SH-SY5Y (cell line): ENCODE results near the gene HERPUD1.

Experiments used
- GATA2 ChIP-seq: IDR thresholded peaks from 2 replicates; pipeline ENCODE4 v1.6.1; 2011; ENCODE audit warnings: mild to moderate bottlenecking, low read depth, low read length
- GATA3 ChIP-seq: IDR thresholded peaks from 2 replicates; pipeline ENCODE4 v1.6.1; 2011; ENCODE audit warnings: low read depth, mild to moderate bottlenecking, low read length, moderate library complexity

- no peak for TF ChIP-seq GATA2
- TF ChIP-seq GATA3 = no peak
These were observed 45.6 kb upstream of the HERPUD1 start for GRCh38 chr16:56886296-56886695.
